ENCODE results near the gene FAM222A.

GRCh38 chr12:109808876-109809646, 95.4 kb downstream of the FAM222A start:
- TF ChIP-seq POLR2A (IDR thresholded peaks at IDR 0.05) (no peak), CTCF (IDR thresholded peaks at IDR 0.05 in 4 of 5, conservative IDR thresholded peaks at IDR 0.05 in 1 of 5) (no peak)

Data from gastrocnemius medialis (tissue), 4 donors.